ENCODE results near the gene SATB1. TPM values are rescaled to one million over a fixed set of nuclear protein-coding genes. Genes with fewer than 3 reads are reported as not detected.

SATB1 gene
- total RNA-seq, 4 donors from 2014 or later, result 40.9 to 69.6 (median 41.7) TPM

GRCh38 chr3:18307529-18307928 lies 117.6 kb downstream of the SATB1 start:
- Histone ChIP-seq H3K27me3 (no peaks in the 10 kb centered on the region), H3K27ac (no peak overlapping the region), H3K4me1 (no peaks in the 10 kb centered on the region), H3K36me3 (no peaks in the 10 kb centered on the region), H3K9me3 (no peaks in the 10 kb centered on the region), H3K4me3 (no peak overlapping the region)
- in situ Hi-C loops (cut with MboI; ENCODE audit: low sequenced_read_pairs in 4 of 4), result no loop called here
- ATAC-seq, result no peak
- intact Hi-C loops (cut with DNase I; ENCODE audit: low total_unique reads), result no loop called here
- no peak for TF ChIP-seq CTCF (IDR thresholded peaks at IDR 0.05 in 4 of 5, conservative IDR thresholded peaks at IDR 0.05 in 1 of 5)
- no peak for TF ChIP-seq POLR2A (IDR thresholded peaks at IDR 0.05)
- DNase-seq, result no peak

- TF ChIP-seq POLR2A (IDR thresholded peaks at IDR 0.05), result no peak
- no peak for TF ChIP-seq CTCF (IDR thresholded peaks at IDR 0.05 in 4 of 5, conservative IDR thresholded peaks at IDR 0.05 in 1 of 5)
- DNase-seq (no peak), ATAC-seq (no peak)
- Histone ChIP-seq H3K27ac (no peak overlapping the region), H3K4me3 (no peak overlapping the region), H3K4me1 (no peaks in the 10 kb centered on the region), H3K9me3 (peaks cover 0 to 2% (median 0%) of the 10 kb centered on the region in 3 donors), H3K27me3 (no peaks in the 10 kb centered on the region), H3K36me3 (no peaks in the 10 kb centered on the region)
- in situ Hi-C loops (cut with MboI; ENCODE audit: low sequenced_read_pairs in 4 of 4), result no loop called here
- intact Hi-C loops (cut with DNase I; ENCODE audit: low total_unique reads), result no loop called here
Measured at GRCh38 chr3:18302517-18302916, 122.6 kb downstream of the SATB1 start.

- no peak for ATAC-seq
Measured at GRCh38 chr3:18301781-18302180, 123.4 kb downstream of the SATB1 start.

GRCh38 chr3:18300916-18301315 lies 124.2 kb downstream of the SATB1 start:
- DNase-seq, result no peak

More at GRCh38 chr3:18301781-18302180, 123.4 kb downstream of the SATB1 start:
- Histone ChIP-seq H3K36me3 (no peaks in the 10 kb centered on the region), H3K9me3 (peaks cover 0 to 8% (median 0%) of the 10 kb centered on the region in 3 donors), H3K27ac (no peak overlapping the region), H3K27me3 (no peaks in the 10 kb centered on the region), H3K4me3 (no peak overlapping the region), H3K4me1 (no peaks in the 10 kb centered on the region)
- in situ Hi-C loops (cut with MboI; ENCODE audit: low sequenced_read_pairs in 4 of 4), result no loop called here
- TF ChIP-seq CTCF (IDR thresholded peaks at IDR 0.05 in 4 of 5, conservative IDR thresholded peaks at IDR 0.05 in 1 of 5) (no peak), POLR2A (IDR thresholded peaks at IDR 0.05) (no peak)
- no peak for DNase-seq
- intact Hi-C loops (cut with DNase I; ENCODE audit: low total_unique reads), result no loop called here

More at GRCh38 chr3:18300916-18301315, 124.2 kb downstream of the SATB1 start:
- Histone ChIP-seq H3K27me3 (no peaks in the 10 kb centered on the region), H3K4me3 (no peak overlapping the region), H3K36me3 (no peaks in the 10 kb centered on the region), H3K4me1 (no peaks in the 10 kb centered on the region), H3K27ac (no peak overlapping the region), H3K9me3 (peaks cover 0 to 9% (median 0%) of the 10 kb centered on the region in 3 donors)
- intact Hi-C loops (cut with DNase I; ENCODE audit: low total_unique reads) (no loop called here), in situ Hi-C loops (cut with MboI; ENCODE audit: low sequenced_read_pairs in 4 of 4) (no loop called here)
- TF ChIP-seq CTCF (IDR thresholded peaks at IDR 0.05 in 4 of 5, conservative IDR thresholded peaks at IDR 0.05 in 1 of 5) (no peak), POLR2A (IDR thresholded peaks at IDR 0.05) (no peak)
- no peak for ATAC-seq

Measured in gastrocnemius medialis (tissue), 4 donors.